ENCODE results near the gene ENPP5.

Gene ENPP5, protein sequence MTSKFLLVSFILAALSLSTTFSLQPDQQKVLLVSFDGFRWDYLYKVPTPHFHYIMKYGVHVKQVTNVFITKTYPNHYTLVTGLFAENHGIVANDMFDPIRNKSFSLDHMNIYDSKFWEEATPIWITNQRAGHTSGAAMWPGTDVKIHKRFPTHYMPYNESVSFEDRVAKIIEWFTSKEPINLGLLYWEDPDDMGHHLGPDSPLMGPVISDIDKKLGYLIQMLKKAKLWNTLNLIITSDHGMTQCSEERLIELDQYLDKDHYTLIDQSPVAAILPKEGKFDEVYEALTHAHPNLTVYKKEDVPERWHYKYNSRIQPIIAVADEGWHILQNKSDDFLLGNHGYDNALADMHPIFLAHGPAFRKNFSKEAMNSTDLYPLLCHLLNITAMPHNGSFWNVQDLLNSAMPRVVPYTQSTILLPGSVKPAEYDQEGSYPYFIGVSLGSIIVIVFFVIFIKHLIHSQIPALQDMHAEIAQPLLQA

DNA sequence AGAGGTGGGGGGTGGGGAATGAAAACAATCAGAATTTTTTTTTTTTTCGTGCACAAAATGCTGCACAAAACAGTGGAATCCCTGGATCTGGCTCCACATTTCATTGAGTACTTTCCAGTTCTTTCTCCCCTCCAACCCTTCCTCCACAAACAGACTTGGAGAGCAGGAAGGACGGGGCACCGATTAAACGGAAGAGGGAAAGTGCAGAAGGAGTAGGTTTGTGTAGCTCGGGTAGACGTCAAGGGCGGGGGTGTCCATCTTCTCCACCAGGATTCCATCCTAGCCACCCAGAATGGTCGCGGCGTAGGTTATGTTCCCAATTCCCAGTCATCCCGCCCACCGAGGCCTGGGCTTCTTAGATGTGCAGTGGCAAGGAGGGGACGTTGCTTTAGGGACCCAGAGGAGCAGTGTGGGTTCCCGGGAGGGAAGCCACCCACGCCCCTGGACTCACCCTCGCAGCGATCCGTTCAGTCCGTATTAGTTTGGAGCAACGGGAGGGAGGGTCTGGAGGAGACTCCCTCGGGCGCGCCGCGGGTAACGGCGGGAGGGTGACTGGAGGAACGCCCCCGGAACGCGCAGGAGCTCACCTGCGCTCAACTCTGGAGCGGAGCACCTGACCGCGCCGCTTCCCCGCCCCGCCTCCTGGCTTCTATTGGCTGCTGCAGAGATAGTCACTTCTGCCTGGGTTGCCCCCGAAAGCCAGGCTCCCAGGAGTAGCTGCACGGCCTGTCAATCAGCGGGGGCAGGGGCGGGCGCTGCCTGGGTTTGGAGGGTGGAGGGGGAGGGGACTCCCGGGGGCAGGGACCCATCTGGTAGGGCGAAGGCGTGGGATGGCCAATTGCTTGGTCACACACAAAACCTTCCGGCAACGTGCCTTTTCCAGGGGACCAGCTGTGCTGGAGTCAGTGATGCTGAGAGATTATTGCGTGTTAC is at the start of gene ENPP5:
Gene ENPP5 (minus strand): TSS at position 624 of the 933 bp plus-strand sequence. CDS start 2,718 bp downstream, outside the sequence.
- TF ChIP-seq, protein P1, sequence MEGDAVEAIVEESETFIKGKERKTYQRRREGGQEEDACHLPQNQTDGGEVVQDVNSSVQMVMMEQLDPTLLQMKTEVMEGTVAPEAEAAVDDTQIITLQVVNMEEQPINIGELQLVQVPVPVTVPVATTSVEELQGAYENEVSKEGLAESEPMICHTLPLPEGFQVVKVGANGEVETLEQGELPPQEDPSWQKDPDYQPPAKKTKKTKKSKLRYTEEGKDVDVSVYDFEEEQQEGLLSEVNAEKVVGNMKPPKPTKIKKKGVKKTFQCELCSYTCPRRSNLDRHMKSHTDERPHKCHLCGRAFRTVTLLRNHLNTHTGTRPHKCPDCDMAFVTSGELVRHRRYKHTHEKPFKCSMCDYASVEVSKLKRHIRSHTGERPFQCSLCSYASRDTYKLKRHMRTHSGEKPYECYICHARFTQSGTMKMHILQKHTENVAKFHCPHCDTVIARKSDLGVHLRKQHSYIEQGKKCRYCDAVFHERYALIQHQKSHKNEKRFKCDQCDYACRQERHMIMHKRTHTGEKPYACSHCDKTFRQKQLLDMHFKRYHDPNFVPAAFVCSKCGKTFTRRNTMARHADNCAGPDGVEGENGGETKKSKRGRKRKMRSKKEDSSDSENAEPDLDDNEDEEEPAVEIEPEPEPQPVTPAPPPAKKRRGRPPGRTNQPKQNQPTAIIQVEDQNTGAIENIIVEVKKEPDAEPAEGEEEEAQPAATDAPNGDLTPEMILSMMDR (conservative IDR thresholded peaks at IDR 0.05; ENCODE audit: low read depth, low read length) = no peak
- peak; percentile 9 for DNase-seq (ENCODE audit: low read depth)
- H3K4me3 ChIP-seq (ENCODE audit: low read depth, low read length) = peak within 1 kb of the TSS; percentile 44

DNA sequence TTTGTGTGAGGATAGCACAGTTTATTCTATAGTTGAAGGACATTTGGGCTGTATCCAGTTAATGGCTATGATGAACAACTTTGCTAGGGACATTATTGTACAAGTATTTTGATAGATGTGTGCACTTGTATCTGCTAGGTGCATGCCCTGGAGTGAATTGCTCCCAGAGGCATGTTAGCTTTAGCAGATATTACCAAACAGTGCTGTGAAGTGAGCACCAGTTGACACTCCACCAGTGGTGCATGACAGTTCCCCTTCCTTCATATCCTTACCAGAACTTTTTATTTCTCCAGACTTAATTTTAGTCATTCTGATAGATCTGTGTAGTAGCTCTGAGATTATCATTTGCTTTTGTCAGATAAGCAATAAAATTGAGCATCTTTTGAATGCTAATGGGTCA is 48.9 kb upstream of the ENPP5 start:
- no peak for DNase-seq (ENCODE audit: low read depth)
- TF ChIP-seq, protein P1 (conservative IDR thresholded peaks at IDR 0.05; ENCODE audit: low read depth, low read length) = no peak

DNA sequence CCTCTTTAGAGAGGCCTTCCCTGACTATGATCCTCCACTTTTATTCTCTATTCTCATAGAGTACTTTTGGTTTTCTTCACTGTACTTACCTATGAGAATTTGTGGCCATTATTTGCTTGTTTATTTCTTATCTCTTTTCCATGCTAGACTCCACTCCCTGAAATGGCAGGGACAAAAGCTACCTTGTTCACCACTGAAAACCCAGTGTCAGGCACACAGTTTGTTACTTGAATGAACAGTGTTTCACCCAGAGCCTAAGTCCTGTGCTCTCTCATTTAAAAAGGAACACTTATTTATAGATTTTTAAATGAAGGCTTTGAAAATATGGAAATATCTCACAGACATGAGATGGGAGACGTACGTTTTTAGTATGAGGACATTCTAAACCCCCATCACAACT is 47.7 kb upstream of the ENPP5 start:
- no peak overlapping the region for H3K4me3 ChIP-seq (ENCODE audit: low read depth, low read length)
- TF ChIP-seq, protein P1 (conservative IDR thresholded peaks at IDR 0.05; ENCODE audit: low read depth, low read length) = no peak

More for the DNA sequence above, 48.9 kb upstream of the ENPP5 start:
- H3K4me3 ChIP-seq (ENCODE audit: low read depth, low read length) = no peak overlapping the region

DNA sequence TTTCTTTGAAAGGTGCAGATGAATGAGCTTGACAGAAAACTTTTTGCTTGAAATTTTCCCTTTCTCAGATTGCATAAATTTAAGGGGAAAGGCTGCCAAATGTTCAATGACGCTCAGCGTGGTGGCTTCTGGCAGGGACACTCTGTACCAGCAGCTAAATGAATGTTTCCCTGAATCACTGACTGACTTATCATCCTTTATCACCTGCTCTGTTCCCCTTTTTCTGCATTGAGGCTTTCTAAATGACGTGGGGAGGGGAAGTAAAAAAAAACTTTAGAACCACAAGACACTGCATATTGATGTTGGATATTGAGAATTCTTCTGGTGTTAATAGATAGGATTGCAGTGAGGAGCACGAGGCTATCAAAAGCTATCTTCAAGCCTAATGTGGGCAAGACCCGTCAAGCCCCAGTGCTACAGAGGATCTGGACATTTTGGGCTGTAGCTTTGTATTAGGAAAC is 46.9 kb upstream of the ENPP5 start:
- TF ChIP-seq, protein P1 (conservative IDR thresholded peaks at IDR 0.05; ENCODE audit: low read depth, low read length) = no peak
- no peak overlapping the region for H3K4me3 ChIP-seq (ENCODE audit: low read depth, low read length)
- DNase-seq (ENCODE audit: low read depth) = no peak

More for the DNA sequence above, 47.7 kb upstream of the ENPP5 start:
- no peak for DNase-seq (ENCODE audit: low read depth)

DNA sequence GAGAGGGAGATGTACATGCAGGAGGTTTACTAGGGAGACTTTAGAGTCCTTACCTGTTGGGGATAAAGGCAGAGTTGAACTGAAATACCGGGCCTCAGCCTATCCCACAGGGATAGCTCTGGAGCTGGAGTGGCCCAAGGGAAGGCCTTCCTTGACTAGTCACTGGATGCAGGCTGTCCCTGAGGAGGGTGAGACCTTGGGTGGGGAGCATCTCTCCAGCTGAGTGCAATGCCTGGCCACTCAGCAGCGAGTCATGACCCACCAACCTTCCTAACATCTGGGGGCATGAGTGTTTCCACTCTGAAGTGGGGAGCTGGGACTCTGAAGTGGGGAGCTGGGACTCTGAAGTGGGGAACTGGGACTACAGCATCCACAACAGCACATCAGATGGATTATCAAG is 46.1 kb upstream of the ENPP5 start:
- no peak overlapping the region for H3K4me3 ChIP-seq (ENCODE audit: low read depth, low read length)
- DNase-seq (ENCODE audit: low read depth) = no peak
- TF ChIP-seq, protein P1 (conservative IDR thresholded peaks at IDR 0.05; ENCODE audit: low read depth, low read length) = no peak

DNA sequence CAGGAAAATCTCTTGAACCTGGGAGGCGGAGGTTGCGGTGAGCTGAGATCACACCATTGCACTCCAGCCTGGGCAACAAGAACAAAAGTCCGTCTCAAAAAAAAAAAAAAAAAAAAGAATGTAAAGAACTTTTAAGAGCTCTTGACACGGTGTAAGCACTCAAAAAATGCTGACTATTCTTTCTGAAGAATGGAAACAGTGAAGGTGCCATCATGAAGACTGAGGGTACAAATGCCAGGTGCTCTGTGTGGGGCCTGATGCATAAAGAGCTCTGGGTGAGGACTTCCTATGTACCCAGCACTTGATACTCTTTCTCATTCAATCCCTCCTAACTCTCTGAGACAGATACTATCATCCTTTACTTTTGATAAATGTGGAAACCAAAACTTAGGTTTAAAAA is 45.0 kb upstream of the ENPP5 start:
- no peak overlapping the region for H3K4me3 ChIP-seq (ENCODE audit: low read depth, low read length)
- TF ChIP-seq, protein P1 (conservative IDR thresholded peaks at IDR 0.05; ENCODE audit: low read depth, low read length) = no peak
- no peak for DNase-seq (ENCODE audit: low read depth)
